LNCaP clone FGC (cell line): ENCODE data around the gene TAF3.

ENCODE experiments used
- DNase-seq: peaks from one replicate; pipeline ENCODE4 v3.0.0-alpha.2; 2011; ENCODE audit warnings: low read depth
- H3K4me3 ChIP-seq: 2 replicates; pipeline ENCODE4 v1.5.1; 2011; ENCODE audit warnings: mild to moderate bottlenecking, low read depth, low read length, control low read depth
- CTCF ChIP-seq: IDR thresholded peaks from 2 replicates; pipeline ENCODE4 v1.5.1; 2012; ENCODE audit warnings: mild to moderate bottlenecking; ENCODE audit not compliant: control insufficient read depth, insufficient read depth; ENCODE audit errors: extremely low read depth

Gene TAF3

GRCh38 chr10:8061274-8062211 is 243.2 kb downstream of the TAF3 start:
- no peak overlapping the region for H3K4me3 ChIP-seq
- TF ChIP-seq CTCF: no peak
- DNase-seq: no peak

GRCh38 chr10:8063128-8063908 is 245.0 kb downstream of the TAF3 start:
- no peak for DNase-seq
- no peak for TF ChIP-seq CTCF
- H3K4me3 ChIP-seq: no peak overlapping the region

- no peak overlapping the region for H3K4me3 ChIP-seq
- DNase-seq: no peak
- TF ChIP-seq CTCF: no peak
These were observed 245.6 kb downstream of the TAF3 start for GRCh38 chr10:8063935-8064334.

- DNase-seq: no peak
- no peak for TF ChIP-seq CTCF
- H3K4me3 ChIP-seq: no peak overlapping the region
These were observed 246.1 kb downstream of the TAF3 start for GRCh38 chr10:8064436-8064835.

GRCh38 chr10:8065651-8066050 is 247.3 kb downstream of the TAF3 start:
- TF ChIP-seq CTCF: no peak
- H3K4me3 ChIP-seq: no peak overlapping the region
- no peak for DNase-seq

- H3K4me3 ChIP-seq: no peak overlapping the region
- no peak for TF ChIP-seq CTCF
These were observed 247.8 kb downstream of the TAF3 start for GRCh38 chr10:8066124-8066523.

More at GRCh38 chr10:8066124-8066523, 247.8 kb downstream of the TAF3 start:
- no peak for DNase-seq
